GDM1 (cell line): ENCODE results near the gene SNAP91.

Experiments used
- DNase-seq: peaks from one replicate; lab custom pipeline; 2025; lab: John Stamatoyannopoulos, UW

Gene SNAP91

GRCh38 chr6:83536647-83537589, 172.0 kb downstream of the SNAP91 start:
- no peak for DNase-seq

- DNase-seq = peak; percentile 26
Observed at GRCh38 chr6:83536034-83536646, 172.8 kb downstream of the SNAP91 start.

- no peak for DNase-seq
Observed at GRCh38 chr6:83518816-83519480, 190.0 kb downstream of the SNAP91 start.

GRCh38 chr6:83517500-83517899, 191.4 kb downstream of the SNAP91 start:
- no peak for DNase-seq

GRCh38 chr6:83514866-83515466, 193.9 kb downstream of the SNAP91 start:
- peak; percentile 29 for DNase-seq

GRCh38 chr6:83514466-83514865, 194.4 kb downstream of the SNAP91 start:
- DNase-seq = no peak

GRCh38 chr6:83511901-83512681, 196.8 kb downstream of the SNAP91 start, which contains the start of gene PRSS35:
PRSS35 (plus strand) TSS chr6:83512534; CDS start chr6:83523442, 10,908 bp downstream.
- no peak for DNase-seq

- DNase-seq = no peak
Observed at GRCh38 chr6:83511266-83511665, 197.6 kb downstream of the SNAP91 start.

GRCh38 chr6:83510791-83511190, 198.1 kb downstream of the SNAP91 start:
- no peak for DNase-seq

GRCh38 chr6:83509441-83509840, 199.5 kb downstream of the SNAP91 start:
- no peak for DNase-seq

- no peak for DNase-seq
Observed at GRCh38 chr6:83505356-83505755, 203.5 kb downstream of the SNAP91 start.
